Coronary artery (tissue), 2 donors: ENCODE measurements around the gene HKDC1.

ENCODE experiments used
- DNase-seq: peaks from one replicate; pipeline ENCODE4 v3.0.0-alpha.2; 2017; ENCODE audit warnings: low spot score
- H3K27ac ChIP-seq, 2 donors: fragments of 200-600 bp; sonication (generic); one replicate each; pipeline ENCODE4 v1.5.1; 2016 to 2019
- H3K4me3 ChIP-seq: fragments of 200-600 bp; sonication (generic); 2 replicates; pipeline ENCODE4 v1.5.1; 2016; ENCODE audit warnings: mild to moderate bottlenecking, moderate library complexity
- TF ChIP-seq, protein P1 (sequence below): fragments of 200-600 bp; sonication (generic); IDR thresholded peaks from one replicate; pipeline ENCODE4 v1.5.1; 2019; ENCODE audit warnings: antibody characterized with exemption

The HKDC1 gene

DNA sequence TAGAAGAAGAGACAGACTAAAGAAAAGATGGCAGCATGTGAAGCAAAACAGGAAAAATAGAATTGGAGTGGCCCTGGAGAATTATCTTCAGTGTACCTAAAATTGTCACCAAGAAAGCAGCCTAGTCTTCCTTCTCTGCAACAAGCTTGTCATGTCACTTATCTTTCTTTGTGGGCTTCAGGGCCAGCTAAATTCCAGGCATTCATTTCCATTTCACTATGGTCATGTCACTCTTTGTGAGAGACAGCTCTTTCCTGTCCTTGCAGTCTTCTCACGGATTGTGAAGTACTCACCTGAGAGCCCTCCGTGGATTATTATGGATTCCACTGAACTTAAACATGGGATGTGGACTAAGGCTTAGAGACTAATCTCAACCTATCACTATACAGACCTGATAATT is 9.0 kb upstream of the HKDC1 start:
- Histone ChIP-seq H3K4me3 (no peak overlapping the region), H3K27ac (no peak overlapping the region)
- TF ChIP-seq, protein P1, sequence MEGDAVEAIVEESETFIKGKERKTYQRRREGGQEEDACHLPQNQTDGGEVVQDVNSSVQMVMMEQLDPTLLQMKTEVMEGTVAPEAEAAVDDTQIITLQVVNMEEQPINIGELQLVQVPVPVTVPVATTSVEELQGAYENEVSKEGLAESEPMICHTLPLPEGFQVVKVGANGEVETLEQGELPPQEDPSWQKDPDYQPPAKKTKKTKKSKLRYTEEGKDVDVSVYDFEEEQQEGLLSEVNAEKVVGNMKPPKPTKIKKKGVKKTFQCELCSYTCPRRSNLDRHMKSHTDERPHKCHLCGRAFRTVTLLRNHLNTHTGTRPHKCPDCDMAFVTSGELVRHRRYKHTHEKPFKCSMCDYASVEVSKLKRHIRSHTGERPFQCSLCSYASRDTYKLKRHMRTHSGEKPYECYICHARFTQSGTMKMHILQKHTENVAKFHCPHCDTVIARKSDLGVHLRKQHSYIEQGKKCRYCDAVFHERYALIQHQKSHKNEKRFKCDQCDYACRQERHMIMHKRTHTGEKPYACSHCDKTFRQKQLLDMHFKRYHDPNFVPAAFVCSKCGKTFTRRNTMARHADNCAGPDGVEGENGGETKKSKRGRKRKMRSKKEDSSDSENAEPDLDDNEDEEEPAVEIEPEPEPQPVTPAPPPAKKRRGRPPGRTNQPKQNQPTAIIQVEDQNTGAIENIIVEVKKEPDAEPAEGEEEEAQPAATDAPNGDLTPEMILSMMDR: no peak
- DNase-seq: no peak

DNA sequence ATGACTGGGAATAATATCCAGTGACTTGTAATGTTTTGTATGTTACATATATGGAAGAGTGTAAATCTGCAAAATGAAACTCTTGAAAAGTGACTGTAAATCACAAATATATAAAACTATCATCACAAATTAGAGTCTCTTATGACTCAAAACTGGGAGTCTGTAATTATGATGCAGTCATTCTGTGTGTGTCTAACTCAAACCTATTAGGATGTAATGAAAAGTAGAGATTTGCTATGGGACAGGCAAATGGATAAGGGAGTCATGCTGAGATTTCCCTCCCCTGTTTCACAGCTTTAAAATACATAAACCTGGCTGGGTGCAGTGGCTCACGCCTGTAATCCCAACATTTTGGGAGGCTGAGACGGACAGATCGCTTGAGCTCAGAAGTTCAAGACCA is 8.6 kb upstream of the HKDC1 start:
- no peak for DNase-seq
- no peak overlapping the region for H3K4me3 ChIP-seq
- TF ChIP-seq, protein P1: no peak
- H3K27ac ChIP-seq: no peak overlapping the region

DNA sequence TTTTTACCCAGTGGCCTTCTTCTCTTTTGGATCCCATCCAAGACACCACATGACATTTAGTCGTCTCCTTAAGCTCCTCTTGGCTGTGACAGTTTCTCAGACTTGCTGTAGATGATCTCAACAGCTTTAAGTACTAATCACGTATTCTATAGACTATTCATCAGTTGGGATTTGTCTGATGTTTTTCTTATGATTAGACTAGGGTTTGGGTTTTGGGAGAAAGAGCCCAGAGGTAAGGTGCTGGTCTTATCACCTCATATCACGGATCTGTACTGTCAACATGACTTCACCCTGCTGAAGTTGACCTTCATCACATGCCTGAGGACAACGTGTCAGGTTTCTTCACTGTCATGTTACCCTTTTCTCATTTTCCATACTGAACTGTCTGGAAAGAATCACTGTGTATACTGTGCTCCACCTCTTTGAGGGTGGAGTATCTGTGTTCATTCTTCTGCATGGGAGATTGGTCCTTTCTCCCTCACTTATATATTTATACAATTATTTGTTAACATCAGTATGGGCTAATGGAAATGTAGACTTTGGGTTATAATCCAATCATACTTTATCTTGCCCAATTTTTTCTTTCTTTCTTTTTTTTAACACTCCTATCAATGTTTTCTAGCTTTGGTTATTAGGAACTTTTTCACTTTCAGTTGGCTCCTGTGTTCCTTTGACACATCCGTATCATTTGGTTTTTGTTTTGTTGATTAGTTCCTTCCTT is 6.4 kb upstream of the HKDC1 start:
- no peak overlapping the region for H3K4me3 ChIP-seq
- H3K27ac ChIP-seq: no peak overlapping the region
- TF ChIP-seq, protein P1: no peak
- no peak for DNase-seq

DNA sequence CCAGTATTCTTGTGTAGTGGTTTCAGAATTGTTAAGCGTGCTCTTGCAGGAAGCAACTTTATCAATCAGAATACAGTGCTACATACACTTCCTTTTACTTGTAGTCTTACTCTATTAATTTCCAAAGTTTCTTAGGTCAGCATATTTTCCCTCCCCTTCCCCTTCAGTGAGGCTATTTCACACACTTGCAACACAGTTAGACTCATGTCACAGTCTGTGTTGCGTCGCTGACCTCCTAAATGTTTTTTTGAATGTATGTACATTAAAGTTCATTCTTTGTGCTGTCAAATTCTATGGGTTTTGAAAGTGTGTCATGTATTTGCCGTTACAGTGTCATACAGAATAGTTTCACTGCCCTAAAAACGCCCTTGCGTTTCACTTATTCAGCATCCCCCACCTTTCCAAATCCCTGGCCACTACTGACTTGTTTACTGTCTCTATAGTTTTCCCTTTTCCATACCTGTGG is 5.4 kb upstream of the HKDC1 start:
- TF ChIP-seq, protein P1: no peak
- Histone ChIP-seq H3K4me3 (no peak overlapping the region), H3K27ac (no peak overlapping the region)
- no peak for DNase-seq

DNA sequence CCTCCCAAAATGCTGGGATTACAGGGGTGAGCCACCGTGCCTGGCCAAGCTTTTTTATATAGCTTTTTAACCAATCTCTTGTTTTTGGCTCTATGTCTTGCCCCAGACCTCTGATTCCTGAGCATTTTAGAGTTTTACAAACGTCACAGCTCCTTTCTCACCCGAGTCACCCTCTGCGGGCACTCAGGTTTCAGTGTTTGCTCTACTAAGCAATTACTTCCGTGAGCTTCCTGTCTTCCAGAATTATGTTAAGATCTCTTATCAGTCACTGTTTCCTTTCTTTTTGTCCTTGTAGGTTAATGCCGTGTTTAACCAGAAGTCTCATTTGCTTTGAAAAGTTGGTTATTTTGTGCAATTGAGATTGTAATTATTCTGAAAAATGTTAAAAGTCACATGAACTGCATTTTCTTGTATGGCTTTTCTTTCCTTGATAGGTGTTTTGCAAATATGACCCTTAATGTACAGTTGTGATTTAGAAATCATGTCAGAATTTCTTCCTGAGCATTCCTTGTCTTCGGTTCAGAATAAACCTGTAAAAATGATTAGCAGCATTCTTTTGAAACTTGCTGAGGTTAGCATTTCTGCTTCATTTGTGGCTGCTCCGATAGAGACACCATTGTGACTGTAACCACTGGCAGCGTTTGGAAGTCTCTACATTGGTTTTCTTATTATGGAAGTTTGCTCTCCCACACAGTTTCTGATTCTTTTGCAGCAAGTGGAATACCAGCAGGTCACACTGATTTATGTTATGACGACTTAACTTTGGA is 4.5 kb upstream of the HKDC1 start:
- Histone ChIP-seq H3K27ac (no peak overlapping the region), H3K4me3 (no peak overlapping the region)
- DNase-seq: no peak
- TF ChIP-seq, protein P1: no peak

DNA sequence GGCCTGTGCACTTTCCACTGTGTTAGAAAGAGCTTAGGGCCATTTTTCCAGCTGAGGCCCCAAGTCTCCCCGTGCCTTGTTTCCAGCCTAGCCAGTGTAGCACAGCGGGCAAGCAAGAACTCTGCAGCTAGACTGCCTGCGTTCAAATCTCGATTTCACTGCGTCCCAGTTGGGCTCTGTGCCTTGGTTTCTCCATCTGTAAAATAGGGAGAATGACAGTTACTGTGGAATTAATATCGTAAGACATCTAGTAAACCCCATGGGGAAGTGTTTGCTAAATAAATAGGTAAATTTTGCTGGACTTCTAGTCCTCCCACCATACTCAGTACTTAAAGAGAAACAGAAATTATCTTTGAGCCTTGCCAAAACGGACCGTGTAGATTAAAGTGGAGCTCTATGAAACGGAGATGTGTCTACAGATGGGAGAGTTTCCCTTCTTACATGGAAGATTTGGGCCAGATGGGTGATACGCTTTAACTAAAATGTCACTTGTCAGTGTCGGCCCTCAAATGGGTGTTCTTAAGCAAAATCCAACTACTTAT is 3.5 kb upstream of the HKDC1 start:
- no peak overlapping the region for H3K4me3 ChIP-seq
- H3K27ac ChIP-seq: no peak overlapping the region
- TF ChIP-seq, protein P1: no peak
- DNase-seq: no peak
